GM12801 (cell line): ENCODE results near the gene DIAPH1.

Source experiments
- TF ChIP-seq, protein P1 (sequence below): IDR thresholded peaks from one replicate; pipeline ENCODE4 v1.5.1; 2011; ENCODE audit warnings: control low read depth; ENCODE audit not compliant: insufficient read length; ENCODE audit errors: extremely low read depth

The DIAPH1 gene

GRCh38 chr5:141506381-141507155, 112.2 kb downstream of the DIAPH1 start:
- TF ChIP-seq, protein P1, sequence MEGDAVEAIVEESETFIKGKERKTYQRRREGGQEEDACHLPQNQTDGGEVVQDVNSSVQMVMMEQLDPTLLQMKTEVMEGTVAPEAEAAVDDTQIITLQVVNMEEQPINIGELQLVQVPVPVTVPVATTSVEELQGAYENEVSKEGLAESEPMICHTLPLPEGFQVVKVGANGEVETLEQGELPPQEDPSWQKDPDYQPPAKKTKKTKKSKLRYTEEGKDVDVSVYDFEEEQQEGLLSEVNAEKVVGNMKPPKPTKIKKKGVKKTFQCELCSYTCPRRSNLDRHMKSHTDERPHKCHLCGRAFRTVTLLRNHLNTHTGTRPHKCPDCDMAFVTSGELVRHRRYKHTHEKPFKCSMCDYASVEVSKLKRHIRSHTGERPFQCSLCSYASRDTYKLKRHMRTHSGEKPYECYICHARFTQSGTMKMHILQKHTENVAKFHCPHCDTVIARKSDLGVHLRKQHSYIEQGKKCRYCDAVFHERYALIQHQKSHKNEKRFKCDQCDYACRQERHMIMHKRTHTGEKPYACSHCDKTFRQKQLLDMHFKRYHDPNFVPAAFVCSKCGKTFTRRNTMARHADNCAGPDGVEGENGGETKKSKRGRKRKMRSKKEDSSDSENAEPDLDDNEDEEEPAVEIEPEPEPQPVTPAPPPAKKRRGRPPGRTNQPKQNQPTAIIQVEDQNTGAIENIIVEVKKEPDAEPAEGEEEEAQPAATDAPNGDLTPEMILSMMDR, result no peak

DNA sequence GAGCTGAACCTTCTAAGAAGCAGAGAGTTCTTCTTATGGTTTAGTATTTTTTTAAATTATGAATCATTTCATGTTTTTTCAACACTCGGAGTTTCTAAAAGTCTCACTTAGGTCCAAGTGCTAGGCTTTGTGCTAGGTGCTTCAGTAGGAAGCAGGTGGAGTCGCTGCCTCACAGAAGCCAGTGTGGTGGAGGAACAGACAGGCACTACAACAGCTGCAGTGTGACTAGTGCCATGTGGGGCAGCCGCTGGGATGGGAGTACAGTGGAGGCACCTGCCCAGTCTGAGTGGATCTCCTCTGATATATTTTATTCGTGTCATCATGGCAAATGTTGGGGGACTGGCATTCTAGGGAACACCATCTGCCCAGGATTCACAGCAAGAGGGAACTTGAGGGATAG, 114.6 kb downstream of the DIAPH1 start:
- TF ChIP-seq, protein P1, result no peak

GRCh38 chr5:141503681-141504080, 115.1 kb downstream of the DIAPH1 start:
- TF ChIP-seq, protein P1, result no peak

GRCh38 chr5:141501761-141502160, 117.0 kb downstream of the DIAPH1 start:
- TF ChIP-seq, protein P1, result no peak

DNA sequence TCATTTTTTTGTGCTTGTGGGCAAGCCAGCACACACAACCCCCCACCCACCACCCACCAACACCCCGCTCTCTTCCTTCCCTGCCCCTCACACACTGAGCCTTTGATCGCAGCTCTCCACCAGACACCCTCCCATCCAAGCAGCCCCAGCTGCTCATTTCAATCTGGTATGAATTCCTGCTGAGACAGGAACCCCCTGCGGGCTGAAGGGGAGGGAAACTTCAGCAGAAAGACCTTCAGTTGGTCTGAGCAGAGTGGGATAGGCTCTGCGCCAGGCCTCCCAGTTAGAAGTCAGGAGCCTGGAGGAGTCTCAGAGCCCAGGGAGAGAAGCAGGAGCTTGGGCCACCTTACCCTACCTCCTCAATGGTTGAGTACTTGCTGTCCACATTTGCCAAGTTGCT, 122.8 kb downstream of the DIAPH1 start:
- TF ChIP-seq, protein P1, result no peak

DNA sequence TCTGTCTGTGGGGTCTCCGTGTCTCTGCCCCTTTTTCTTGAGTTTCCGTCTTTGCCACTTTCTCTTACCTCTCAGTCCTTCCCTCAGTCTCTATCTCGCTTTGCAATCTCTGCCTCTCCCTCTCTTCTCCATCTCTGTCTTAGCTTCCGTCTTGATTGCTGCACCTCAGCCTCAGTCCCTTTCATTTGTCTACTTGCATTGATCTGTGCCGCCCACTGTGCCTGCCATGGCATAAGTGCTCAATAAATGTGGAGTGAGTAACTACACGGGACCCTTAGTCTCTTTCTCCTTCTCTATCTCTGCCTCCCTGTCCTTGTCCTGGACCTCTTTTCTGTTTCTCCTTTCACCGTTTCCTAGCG, 123.4 kb downstream of the DIAPH1 start:
- TF ChIP-seq, protein P1, result no peak

- TF ChIP-seq, protein P1, result no peak
Measured at GRCh38 chr5:141494761-141495452, 123.9 kb downstream of the DIAPH1 start.
